ENCODE data around the gene ENOX1. TPM values are rescaled to one million over a fixed set of nuclear protein-coding genes. Genes with fewer than 3 reads are reported as not detected.

ENOX1 gene
- total and polyA plus RNA-seq, 7 donors, result 0.23 to 20.2 (median 11.1) TPM

- no peak for DNase-seq
- Histone ChIP-seq H3K27ac (no peak overlapping the region), H3K9me3 (no peaks in the 10 kb centered on the region), H3K4me1 (peaks cover 3 to 35% (median 22%) of the 10 kb centered on the region in 4 donors), H3K36me3 (no peaks in the 10 kb centered on the region), H3K27me3 (no peaks in the 10 kb centered on the region), H3K4me3 (no peak overlapping the region)
- intact Hi-C loops (cut with DNase I), result no loop called here
- WGBS, 2 donors, result 91 to 94% methylated on average over 2 of the region's 2 CpGs
- TF ChIP-seq CTCF (IDR thresholded peaks at IDR 0.05), result no peak
- no peak for TF ChIP-seq POLR2A (IDR thresholded peaks at IDR 0.05)
- TF ChIP-seq POLR2AphosphoS5 (IDR thresholded peaks at IDR 0.05), result no peak
- no peak for TF ChIP-seq EP300 (IDR thresholded peaks at IDR 0.05)
Measured at GRCh38 chr13:43492311-43492710, 294.5 kb downstream of the ENOX1 start.

GRCh38 chr13:43489233-43489632 is 297.5 kb downstream of the ENOX1 start:
- Histone ChIP-seq H3K36me3 (no peaks in the 10 kb centered on the region), H3K27me3 (no peaks in the 10 kb centered on the region), H3K27ac (peak overlapping the region in 3 of 4 donors; percentile 25 to 70 (median 66)), H3K4me3 (no peak overlapping the region), H3K9me3 (no peaks in the 10 kb centered on the region), H3K4me1 (peaks cover 0 to 38% (median 28%) of the 10 kb centered on the region in 4 donors)
- intact Hi-C loops (cut with DNase I), result loop anchor here (5.0 to 10.0 kb wide), 2 partner anchors 184 to 298 kb away; partner anchors contain the start of gene ENOX1
- DNase-seq, result peak; percentile 77
- 69 to 75% methylated on average over 3 of the region's 3 CpGs for WGBS, 2 donors
- TF ChIP-seq POLR2A (IDR thresholded peaks at IDR 0.05) (no peak), POLR2AphosphoS5 (IDR thresholded peaks at IDR 0.05) (peak in 2 of 4 donors; percentile 47 to 60), CTCF (IDR thresholded peaks at IDR 0.05) (no peak)

GRCh38 chr13:43487885-43488284 is 298.9 kb downstream of the ENOX1 start:
- DNase-seq, result no peak
- Histone ChIP-seq H3K36me3 (no peaks in the 10 kb centered on the region), H3K9me3 (no peaks in the 10 kb centered on the region), H3K27ac (peak overlapping the region in 3 of 4 donors; percentile 57 to 70 (median 66)), H3K27me3 (no peaks in the 10 kb centered on the region), H3K4me3 (no peak overlapping the region), H3K4me1 (peaks cover 0 to 42% (median 30%) of the 10 kb centered on the region in 4 donors)
- WGBS, 2 donors, result 22 to 86% methylated on average over 2 of the region's 2 CpGs
- intact Hi-C loops (cut with DNase I), result loop anchor here (5.0 to 10.0 kb wide), 2 partner anchors 183 to 299 kb away; partner anchors contain the start of gene ENOX1
- TF ChIP-seq EP300 (IDR thresholded peaks at IDR 0.05) (no peak), CTCF (IDR thresholded peaks at IDR 0.05) (no peak), POLR2AphosphoS5 (IDR thresholded peaks at IDR 0.05) (no peak), POLR2A (IDR thresholded peaks at IDR 0.05) (no peak)

- WGBS, 2 donors, result 17 to 61% methylated on average over 3 of the region's 3 CpGs
- Histone ChIP-seq H3K27ac (peak overlapping the region in 3 of 4 donors; percentile 57 to 70 (median 66)), H3K9me3 (no peaks in the 10 kb centered on the region), H3K4me1 (peaks cover 0 to 42% (median 30%) of the 10 kb centered on the region in 4 donors), H3K4me3 (no peak overlapping the region), H3K27me3 (no peaks in the 10 kb centered on the region), H3K36me3 (no peaks in the 10 kb centered on the region)
- DNase-seq, result no peak
- intact Hi-C loops (cut with DNase I), result loop anchor here (5.0 to 10.0 kb wide), 2 partner anchors 183 to 300 kb away; partner anchors contain the start of gene ENOX1
- TF ChIP-seq POLR2AphosphoS5 (IDR thresholded peaks at IDR 0.05) (peak; percentile 82 to 93 (median 84)), POLR2A (IDR thresholded peaks at IDR 0.05) (no peak), CTCF (IDR thresholded peaks at IDR 0.05) (no peak), EP300 (IDR thresholded peaks at IDR 0.05) (peak; percentile 26 to 78 (median 66))
Measured at GRCh38 chr13:43487461-43487860, 299.3 kb downstream of the ENOX1 start.
